ENCODE results near the gene AMZ1.
A peak's percentile ranks its signal among the peaks of the same experiment; 100 is the strongest.

Gene AMZ1

DNA sequence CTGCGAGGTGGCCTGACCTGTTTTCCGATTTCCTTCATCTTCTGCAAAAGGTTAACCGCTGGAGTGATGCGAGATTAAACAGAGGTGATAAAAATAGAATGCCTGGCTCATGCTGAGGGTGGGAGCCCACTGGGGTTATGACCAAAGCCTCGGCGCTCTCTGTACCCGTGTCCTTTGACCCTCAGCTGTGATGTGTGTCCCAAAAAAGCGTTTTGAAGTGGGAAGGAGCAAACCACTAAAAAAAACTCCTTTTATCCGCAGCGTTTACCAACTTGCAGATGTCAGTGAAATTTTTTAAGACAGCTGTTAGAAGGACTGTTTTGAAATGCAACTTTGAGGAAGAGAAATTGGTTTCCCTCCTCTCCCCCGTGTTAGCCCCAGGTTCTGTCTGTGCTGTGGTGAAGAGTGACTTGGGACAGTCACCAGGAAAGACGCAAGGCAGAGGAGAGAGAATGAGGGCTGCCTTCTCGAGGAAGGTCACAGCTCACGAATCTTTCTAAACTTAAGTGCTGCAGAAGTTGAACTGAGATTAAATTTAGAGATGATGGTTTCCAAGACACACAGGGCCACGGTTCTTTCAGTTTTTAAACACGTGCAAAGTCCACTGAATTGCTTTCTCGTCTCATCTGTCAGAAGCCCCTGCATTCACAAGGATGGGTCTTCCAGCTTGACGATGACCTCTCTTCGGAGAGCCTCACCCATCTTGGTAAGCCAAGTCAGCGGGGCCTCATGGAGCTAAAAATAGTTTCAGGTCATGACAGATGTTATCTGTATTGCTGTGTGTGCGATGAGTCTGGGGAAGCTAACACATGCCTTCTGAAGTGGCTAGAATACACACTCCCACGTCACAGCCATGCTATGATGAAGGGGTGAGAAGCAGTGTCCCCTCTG lies 27.6 kb downstream of the AMZ1 start:
- in situ Hi-C loops (cut with MboI; ENCODE audit: low pct_unique_long_range_greater_than_20kb, low sequenced_read_pairs, unreplicated experiment), result no loop called here
- TF ChIP-seq, protein P1, sequence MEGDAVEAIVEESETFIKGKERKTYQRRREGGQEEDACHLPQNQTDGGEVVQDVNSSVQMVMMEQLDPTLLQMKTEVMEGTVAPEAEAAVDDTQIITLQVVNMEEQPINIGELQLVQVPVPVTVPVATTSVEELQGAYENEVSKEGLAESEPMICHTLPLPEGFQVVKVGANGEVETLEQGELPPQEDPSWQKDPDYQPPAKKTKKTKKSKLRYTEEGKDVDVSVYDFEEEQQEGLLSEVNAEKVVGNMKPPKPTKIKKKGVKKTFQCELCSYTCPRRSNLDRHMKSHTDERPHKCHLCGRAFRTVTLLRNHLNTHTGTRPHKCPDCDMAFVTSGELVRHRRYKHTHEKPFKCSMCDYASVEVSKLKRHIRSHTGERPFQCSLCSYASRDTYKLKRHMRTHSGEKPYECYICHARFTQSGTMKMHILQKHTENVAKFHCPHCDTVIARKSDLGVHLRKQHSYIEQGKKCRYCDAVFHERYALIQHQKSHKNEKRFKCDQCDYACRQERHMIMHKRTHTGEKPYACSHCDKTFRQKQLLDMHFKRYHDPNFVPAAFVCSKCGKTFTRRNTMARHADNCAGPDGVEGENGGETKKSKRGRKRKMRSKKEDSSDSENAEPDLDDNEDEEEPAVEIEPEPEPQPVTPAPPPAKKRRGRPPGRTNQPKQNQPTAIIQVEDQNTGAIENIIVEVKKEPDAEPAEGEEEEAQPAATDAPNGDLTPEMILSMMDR (IDR thresholded peaks at IDR 0.05; ENCODE audit: extremely low read depth, insufficient read depth, missing control alignments), result no peak

DNA sequence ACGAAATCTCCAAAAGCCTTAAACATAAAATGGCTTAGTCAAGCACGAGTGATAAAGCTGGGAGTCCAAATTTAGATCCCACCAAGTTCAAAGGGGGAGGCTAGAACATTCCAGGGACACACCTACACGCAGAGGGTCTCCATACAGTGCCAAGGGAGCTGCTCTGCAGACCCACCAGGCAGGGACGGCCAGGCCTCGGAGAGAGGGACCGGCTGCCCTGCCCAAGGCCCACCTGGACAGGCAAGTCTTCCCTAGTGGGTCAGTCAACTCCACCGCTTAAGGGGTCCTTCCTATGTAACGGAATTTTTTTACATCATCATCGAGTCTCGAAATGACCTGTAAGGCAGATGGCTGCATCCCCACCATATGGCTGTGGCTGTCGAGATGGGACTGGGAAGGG lies 28.5 kb downstream of the AMZ1 start:
- TF ChIP-seq, protein P1 (IDR thresholded peaks at IDR 0.05; ENCODE audit: extremely low read depth, insufficient read depth, missing control alignments), result no peak
- no peak for DNase-seq (ENCODE audit: low spot score)
- in situ Hi-C loops (cut with MboI; ENCODE audit: low pct_unique_long_range_greater_than_20kb, low sequenced_read_pairs, unreplicated experiment), result no loop called here

More for the DNA sequence above, 27.6 kb downstream of the AMZ1 start:
- peak; percentile 70 for DNase-seq (ENCODE audit: low spot score)

DNA sequence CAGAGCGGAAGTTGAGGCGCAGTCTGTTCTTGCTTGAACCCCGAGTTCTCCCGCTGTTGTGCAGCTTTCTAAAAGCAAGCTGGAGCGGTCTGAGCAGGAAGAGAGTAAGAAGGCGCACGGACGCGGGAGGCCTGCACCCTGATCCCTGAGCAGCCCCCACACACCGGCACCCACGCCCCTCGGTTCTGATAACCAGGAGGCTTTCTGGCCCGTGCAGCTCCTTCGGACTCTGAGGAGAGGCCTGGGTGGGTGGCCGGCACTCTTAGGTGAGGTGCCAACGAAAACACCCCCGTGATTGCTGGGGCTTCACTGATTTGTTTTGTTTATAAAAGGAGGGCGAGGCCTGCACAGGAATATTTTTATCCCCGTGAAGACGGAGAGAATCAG lies 28.9 kb downstream of the AMZ1 start:
- TF ChIP-seq, protein P1 (IDR thresholded peaks at IDR 0.05; ENCODE audit: extremely low read depth, insufficient read depth, missing control alignments), result no peak
- no peak for DNase-seq (ENCODE audit: low spot score)
- in situ Hi-C loops (cut with MboI; ENCODE audit: low pct_unique_long_range_greater_than_20kb, low sequenced_read_pairs, unreplicated experiment), result no loop called here

DNA sequence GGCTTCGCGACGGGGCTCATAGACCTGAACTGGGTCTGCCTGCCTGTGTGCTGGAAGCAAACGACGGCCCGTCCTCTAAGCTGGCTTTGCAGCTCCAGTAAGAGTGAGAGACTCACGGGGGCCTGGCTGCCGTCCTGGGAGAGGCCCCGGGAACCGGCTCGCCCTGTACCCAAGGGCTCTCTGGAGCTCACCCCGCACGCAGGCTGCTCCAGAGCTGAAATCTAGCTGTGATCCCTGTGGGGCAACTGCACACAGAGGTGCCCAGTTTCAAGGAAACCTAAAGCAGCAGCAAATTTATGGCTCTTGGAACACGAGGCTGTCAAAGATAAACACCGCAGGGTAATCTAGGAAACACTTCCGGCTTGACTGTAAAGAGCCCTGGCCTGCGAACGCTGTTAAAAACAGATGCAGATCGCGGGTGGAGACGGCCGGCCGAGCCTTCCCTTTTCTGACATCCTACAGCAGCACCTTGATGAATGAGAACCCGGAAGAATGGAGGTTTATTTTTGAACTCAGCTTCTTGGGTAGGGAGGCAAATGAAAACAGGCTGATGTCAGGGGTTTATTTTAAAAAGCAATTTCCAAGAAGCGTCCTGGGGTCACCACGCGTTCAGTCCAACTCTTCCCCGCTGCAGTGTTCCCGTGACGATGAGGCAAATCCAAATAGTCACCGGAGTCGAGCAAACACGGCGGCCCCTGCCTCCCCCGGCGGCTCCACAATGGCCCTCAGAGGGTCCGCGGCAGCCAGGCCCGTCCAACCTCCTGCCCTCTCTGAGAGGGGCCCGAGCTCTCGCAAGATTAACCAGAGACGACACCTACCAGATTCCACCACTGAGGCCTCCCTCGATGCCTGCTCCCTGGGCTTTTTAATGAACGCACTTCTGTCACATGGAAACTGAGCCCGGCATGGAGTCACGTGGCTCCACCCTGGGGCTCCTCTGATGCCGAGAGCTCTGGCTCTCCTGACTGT lies 29.6 kb downstream of the AMZ1 start:
- in situ Hi-C loops (cut with MboI; ENCODE audit: low pct_unique_long_range_greater_than_20kb, low sequenced_read_pairs, unreplicated experiment), result no loop called here
- TF ChIP-seq, protein P1 (IDR thresholded peaks at IDR 0.05; ENCODE audit: extremely low read depth, insufficient read depth, missing control alignments), result no peak
- peak; percentile 76 for DNase-seq (ENCODE audit: low spot score)

DNA sequence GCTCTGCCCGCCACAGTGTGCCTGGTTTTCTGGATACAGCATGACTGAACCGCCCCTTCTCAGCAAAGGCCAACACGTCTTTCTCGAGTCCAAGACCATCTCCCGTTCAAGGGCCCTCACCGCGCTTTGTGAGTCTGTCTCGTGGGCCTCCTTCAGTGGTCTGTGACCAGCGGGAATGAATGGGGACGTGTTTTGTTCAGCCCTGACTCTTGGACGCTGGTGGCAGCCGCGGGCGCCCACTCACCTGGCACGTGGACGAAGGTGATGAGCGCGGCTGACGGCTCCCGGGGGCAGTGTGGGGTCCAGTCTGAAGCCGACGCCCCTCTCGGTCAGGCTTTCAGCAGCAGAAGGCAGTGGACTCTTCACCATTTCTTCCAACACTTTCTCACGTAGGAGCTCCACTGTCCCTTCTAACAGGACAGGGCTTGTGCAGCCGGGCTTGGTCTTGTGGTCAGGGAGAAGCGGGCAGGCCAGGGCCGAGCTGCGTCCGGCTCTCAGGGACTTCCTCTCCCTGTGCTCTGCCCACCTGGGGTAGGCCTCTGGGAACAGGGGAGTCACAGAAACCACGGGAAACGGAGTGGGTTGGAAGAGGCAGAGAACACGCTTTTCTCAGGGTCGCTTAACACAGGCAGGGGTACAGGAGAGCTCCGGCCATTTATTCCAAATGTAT lies 30.4 kb downstream of the AMZ1 start:
- no peak for DNase-seq (ENCODE audit: low spot score)
- TF ChIP-seq, protein P1 (IDR thresholded peaks at IDR 0.05; ENCODE audit: extremely low read depth, insufficient read depth, missing control alignments), result no peak
- in situ Hi-C loops (cut with MboI; ENCODE audit: low pct_unique_long_range_greater_than_20kb, low sequenced_read_pairs, unreplicated experiment), result no loop called here

DNA sequence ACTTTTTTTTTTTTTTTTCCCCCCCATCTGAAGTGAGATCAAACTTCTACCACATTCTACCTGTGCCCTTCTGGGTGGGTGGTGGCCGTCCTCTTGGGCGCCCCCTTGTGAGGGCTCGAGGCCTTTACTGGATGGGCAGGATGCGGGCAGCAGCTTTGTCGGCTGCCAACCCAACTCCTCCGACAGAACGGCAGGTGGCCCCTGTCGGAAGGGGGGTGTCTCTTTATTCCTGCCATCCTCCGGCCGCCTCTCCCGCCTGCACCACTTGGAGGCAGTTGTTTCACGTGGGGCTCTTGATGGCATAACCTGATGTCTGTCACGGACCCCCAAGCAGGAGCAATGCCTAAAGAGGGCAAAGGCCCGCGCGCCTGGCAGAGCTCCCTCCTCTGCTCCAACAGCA lies 31.0 kb downstream of the AMZ1 start:
- TF ChIP-seq, protein P1 (IDR thresholded peaks at IDR 0.05; ENCODE audit: extremely low read depth, insufficient read depth, missing control alignments), result peak; percentile 62
- DNase-seq (ENCODE audit: low spot score), result peak; percentile 79
- in situ Hi-C loops (cut with MboI; ENCODE audit: low pct_unique_long_range_greater_than_20kb, low sequenced_read_pairs, unreplicated experiment), result no loop called here
